WTC11 (cell line): ENCODE results near the gene EML6. TPM values are rescaled to one million over a fixed set of nuclear protein-coding genes. Genes with fewer than 3 reads are reported as not detected.

Source experiments
- ATAC-seq: fragments of 200-7000 bp; cut with Tn5 transposase; 2 replicates; pipeline ENCODE4 v1.10.0; 2021; ENCODE audit warnings: mild to moderate bottlenecking, moderate library complexity
- CTCF ChIA-PET: fragments of 300-600 bp; sonication (Branson Sonifier 250); formaldehyde crosslinking; loops from one replicate; lab custom pipeline; 2021; ENCODE audit warnings: antibody characterized with exemption; lab: Charles Lee
- POLR2A ChIA-PET: fragments of 350-600 bp; sonication (Branson Sonifier 250); formaldehyde crosslinking; loops from one replicate; lab custom pipeline; 2021; ENCODE audit warnings: antibody characterized with exemption; lab: Charles Lee
- DNase-seq: peaks from one replicate; pipeline ENCODE4 v3.0.0; 2021; ENCODE audit warnings: low spot score
- H3K27ac Mint-ChIP-seq: 2 replicates; pipeline ENCODE4 v1.8.0; 2021; ENCODE audit warnings: mixed read lengths
- H3K27me3 Mint-ChIP-seq: 2 replicates; pipeline ENCODE4 v1.8.0; 2021; ENCODE audit warnings: low read depth, mild to moderate bottlenecking, moderate library complexity, mixed read lengths
- H3K36me3 Mint-ChIP-seq: 2 replicates; pipeline ENCODE4 v1.8.0; 2021; ENCODE audit warnings: mixed read lengths
- H3K4me1 Mint-ChIP-seq: 2 replicates; pipeline ENCODE4 v1.8.0; 2022; ENCODE audit warnings: mixed read lengths
- H3K4me3 Mint-ChIP-seq: 2 replicates; pipeline ENCODE4 v1.8.0; 2021; ENCODE audit warnings: mild to moderate bottlenecking, moderate library complexity, mixed read lengths
- H3K9me3 Mint-ChIP-seq: 2 replicates; pipeline ENCODE4 v1.8.0; 2021; ENCODE audit warnings: mixed read lengths
- ELF4 ChIP-seq: sonication (generic); formaldehyde crosslinking; IDR thresholded peaks from 2 replicates; pipeline ENCODE4 v1.8.1; 2022; ENCODE audit warnings: low read depth, mild to moderate bottlenecking, moderate library complexity, missing genetic modification reagents
- FOXK1 ChIP-seq: sonication (generic); formaldehyde crosslinking; IDR thresholded peaks from 2 replicates; pipeline ENCODE4 v1.8.0; 2022; ENCODE audit warnings: mild to moderate bottlenecking, moderate library complexity, missing genetic modification reagents
- FOXP1 ChIP-seq: sonication (generic); formaldehyde crosslinking; IDR thresholded peaks from 2 replicates; pipeline ENCODE4 v1.8.0; 2022; ENCODE audit warnings: missing genetic modification reagents, mild to moderate bottlenecking, moderate library complexity, borderline replicate concordance
- FOXP4 ChIP-seq: sonication (generic); formaldehyde crosslinking; IDR thresholded peaks from 2 replicates; pipeline ENCODE4 v1.8.0; 2022; ENCODE audit warnings: mild to moderate bottlenecking, missing genetic modification reagents
- GABPB1 ChIP-seq: sonication (generic); formaldehyde crosslinking; IDR thresholded peaks from 2 replicates; pipeline ENCODE4 v1.8.1; 2023; ENCODE audit warnings: mild to moderate bottlenecking, missing genetic modification reagents
- HMGA2 ChIP-seq: fragments of 250-450 bp; sonication (Bioruptor Pico); IDR thresholded peaks from 2 replicates; pipeline ENCODE4 v1.4.0; 2021; ENCODE audit warnings: mild to moderate bottlenecking, moderate library complexity
- NFATC4 ChIP-seq: fragments of 250-450 bp; sonication (Bioruptor Pico); IDR thresholded peaks from 2 replicates; pipeline ENCODE4 v1.9.0; 2021; ENCODE audit warnings: mild to moderate bottlenecking
- NR3C1 ChIP-seq: sonication (generic); formaldehyde crosslinking; conservative IDR thresholded peaks from 2 replicates; pipeline ENCODE4 v1.8.1; 2023; ENCODE audit warnings: low read depth, mild to moderate bottlenecking, missing genetic modification reagents
- PRRX2 ChIP-seq: fragments of 250-450 bp; sonication (Bioruptor Pico); IDR thresholded peaks from 2 replicates; pipeline ENCODE4 v1.8.0; 2021; ENCODE audit warnings: mild to moderate bottlenecking
- SMAD4 ChIP-seq: sonication (generic); formaldehyde crosslinking; IDR thresholded peaks from 2 replicates; pipeline ENCODE4 v1.8.0; 2022; ENCODE audit warnings: mild to moderate bottlenecking, missing genetic modification reagents
- SOX15 ChIP-seq: fragments of 250-450 bp; sonication (Bioruptor Pico); IDR thresholded peaks from 2 replicates; pipeline ENCODE4 v1.9.0; 2021; ENCODE audit warnings: mild to moderate bottlenecking
- TEAD1 ChIP-seq: sonication (generic); formaldehyde crosslinking; IDR thresholded peaks from 2 replicates; pipeline ENCODE4 v1.8.0; 2022; ENCODE audit warnings: mild to moderate bottlenecking, missing genetic modification reagents
- ZNF317 ChIP-seq: sonication (generic); formaldehyde crosslinking; IDR thresholded peaks from 2 replicates; pipeline ENCODE4 v1.8.1; 2023; ENCODE audit warnings: low read depth, mild to moderate bottlenecking, moderate library complexity, missing genetic modification reagents, borderline replicate concordance
- ZNF671 ChIP-seq: fragments of 250-450 bp; sonication (Bioruptor Pico); IDR thresholded peaks from 2 replicates; pipeline ENCODE4 v1.8.0; 2021; ENCODE audit warnings: mild to moderate bottlenecking
- total RNA-seq: library from RNA; stranded (reverse); gene quantifications from 3 replicates; pipeline ENCODE4 v1.2.3, GENCODE V29; 2021
- TF ChIP-seq, protein P1 (sequence below): sonication (generic); formaldehyde crosslinking; IDR thresholded peaks from 2 replicates; pipeline ENCODE4 v1.8.1; 2023; ENCODE audit warnings: mild to moderate bottlenecking, missing genetic modification reagents, moderate library complexity
- TF ChIP-seq, protein P2 (sequence below): sonication (generic); formaldehyde crosslinking; IDR thresholded peaks from 2 replicates; pipeline ENCODE4 v1.8.0; 2023; ENCODE audit warnings: missing genetic modification reagents, mild to moderate bottlenecking, borderline replicate concordance
- TF ChIP-seq, protein P3 (sequence below): fragments of 250-450 bp; sonication (Bioruptor Pico); IDR thresholded peaks from 2 replicates; pipeline ENCODE4 v1.9.0; 2021; ENCODE audit warnings: mild to moderate bottlenecking
- TF ChIP-seq, protein P4 (sequence below): fragments of 200-600 bp; IDR thresholded peaks from 2 replicates; pipeline ENCODE4 v1.8.0; 2022; ENCODE audit warnings: antibody characterized with exemption

The EML6 gene
- total RNA-seq, 1 experiment from 2014 or later: 2.1 TPM

DNA sequence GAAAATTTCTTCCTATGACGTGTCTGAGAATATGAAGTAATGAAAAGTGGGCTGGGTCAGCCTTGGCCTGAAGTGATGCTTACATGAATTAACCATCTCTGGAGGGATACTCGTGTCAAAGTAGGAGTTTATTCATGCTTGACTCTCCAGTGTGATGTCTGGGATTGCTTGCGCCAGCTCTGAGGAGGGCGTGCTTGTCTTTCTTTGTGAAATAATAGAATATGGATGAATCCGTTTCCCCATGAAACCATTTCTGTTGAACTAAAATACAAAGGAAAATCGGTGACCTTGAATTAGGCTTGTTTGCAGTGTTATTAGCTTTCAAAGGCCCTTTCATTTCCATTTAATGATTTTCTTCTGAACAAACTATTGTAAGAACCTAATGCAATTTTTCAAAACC is 77.9 kb downstream of the EML6 start:
- ChIA-PET CTCF (no interaction called here), POLR2A (interaction anchor here (0.6 kb wide), 1 partner anchor 242 kb away, joined by 3 read pairs; no protein-coding TSS in a partner anchor)
- no peak overlapping the region for H3K4me3 Mint-ChIP-seq
- DNase-seq (no peak), ATAC-seq (no peak)
- no peak overlapping the region for H3K27ac Mint-ChIP-seq
- H3K9me3 Mint-ChIP-seq: peaks cover 15% of the 10 kb centered on the region
- H3K27me3 Mint-ChIP-seq: no peaks in the 10 kb centered on the region
- H3K36me3 Mint-ChIP-seq: peaks cover 8% of the 10 kb centered on the region
- H3K4me1 Mint-ChIP-seq: peaks cover 13% of the 10 kb centered on the region
- TF ChIP-seq, protein P1, sequence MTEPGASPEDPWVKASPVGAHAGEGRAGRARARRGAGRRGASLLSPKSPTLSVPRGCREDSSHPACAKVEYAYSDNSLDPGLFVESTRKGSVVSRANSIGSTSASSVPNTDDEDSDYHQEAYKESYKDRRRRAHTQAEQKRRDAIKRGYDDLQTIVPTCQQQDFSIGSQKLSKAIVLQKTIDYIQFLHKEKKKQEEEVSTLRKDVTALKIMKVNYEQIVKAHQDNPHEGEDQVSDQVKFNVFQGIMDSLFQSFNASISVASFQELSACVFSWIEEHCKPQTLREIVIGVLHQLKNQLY (CRISPR knock-in tag): no peak
- no peak for TF ChIP-seq ZNF317
- TF ChIP-seq GABPB1 (CRISPR knock-in tag): no peak

DNA sequence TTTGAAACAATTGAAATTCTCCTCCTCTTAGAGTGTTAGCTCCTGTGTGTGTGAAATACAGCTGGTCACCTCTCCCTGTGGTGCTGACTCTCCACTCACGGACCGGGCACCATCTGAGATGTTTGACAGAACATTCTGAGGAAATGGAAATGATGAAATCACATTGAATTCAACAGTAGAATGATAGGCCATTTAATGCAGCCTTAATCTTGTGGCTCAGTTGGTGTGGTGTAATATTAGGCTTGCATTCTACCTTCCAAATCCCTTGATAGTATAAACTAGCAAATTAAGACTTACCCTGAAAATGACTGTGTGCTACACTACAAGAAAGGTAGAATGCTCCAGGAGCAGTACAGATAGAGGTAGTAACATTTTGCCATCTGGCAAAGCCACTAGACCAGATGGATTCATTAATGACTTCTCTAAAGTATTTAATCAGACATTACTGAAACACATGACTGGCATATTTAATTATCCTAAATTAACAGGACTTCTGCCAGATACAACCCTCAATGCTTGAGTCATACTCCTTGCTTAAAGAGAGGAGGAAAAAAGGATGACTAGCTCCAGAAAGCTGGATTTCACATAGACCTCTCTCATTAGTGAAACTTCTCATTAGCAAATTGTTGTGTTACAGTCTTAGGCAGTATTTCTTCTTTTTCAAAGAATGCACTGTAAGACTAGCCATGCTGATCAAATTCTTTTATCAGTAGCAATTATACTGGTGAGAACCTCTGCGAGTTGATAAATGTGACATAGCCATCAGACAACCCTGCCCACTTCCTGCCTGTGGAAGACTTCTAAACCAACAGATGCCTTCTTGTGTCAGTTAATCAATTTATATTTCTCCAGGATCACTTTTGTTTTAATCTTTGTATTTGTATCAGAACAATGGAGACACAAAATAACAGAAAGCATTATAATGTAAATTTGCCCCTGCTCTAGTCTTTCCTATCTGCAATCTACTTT is 80.6 kb downstream of the EML6 start:
- no peak overlapping the region for H3K4me3 Mint-ChIP-seq
- no peak for ATAC-seq
- H3K4me1 Mint-ChIP-seq: peaks cover 13% of the 10 kb centered on the region
- POLR2A ChIA-PET: no interaction called here
- no peak overlapping the region for H3K27ac Mint-ChIP-seq
- DNase-seq: no peak
- H3K27me3 Mint-ChIP-seq: no peaks in the 10 kb centered on the region
- no peak for TF ChIP-seq ZNF671
- TF ChIP-seq ELF4: no peak
- no peak for TF ChIP-seq PRRX2 (CRISPR knock-in tag)
- TF ChIP-seq FOXK1 (CRISPR knock-in tag): no peak
- TF ChIP-seq HMGA2 (CRISPR knock-in tag): no peak
- TF ChIP-seq, protein P2, sequence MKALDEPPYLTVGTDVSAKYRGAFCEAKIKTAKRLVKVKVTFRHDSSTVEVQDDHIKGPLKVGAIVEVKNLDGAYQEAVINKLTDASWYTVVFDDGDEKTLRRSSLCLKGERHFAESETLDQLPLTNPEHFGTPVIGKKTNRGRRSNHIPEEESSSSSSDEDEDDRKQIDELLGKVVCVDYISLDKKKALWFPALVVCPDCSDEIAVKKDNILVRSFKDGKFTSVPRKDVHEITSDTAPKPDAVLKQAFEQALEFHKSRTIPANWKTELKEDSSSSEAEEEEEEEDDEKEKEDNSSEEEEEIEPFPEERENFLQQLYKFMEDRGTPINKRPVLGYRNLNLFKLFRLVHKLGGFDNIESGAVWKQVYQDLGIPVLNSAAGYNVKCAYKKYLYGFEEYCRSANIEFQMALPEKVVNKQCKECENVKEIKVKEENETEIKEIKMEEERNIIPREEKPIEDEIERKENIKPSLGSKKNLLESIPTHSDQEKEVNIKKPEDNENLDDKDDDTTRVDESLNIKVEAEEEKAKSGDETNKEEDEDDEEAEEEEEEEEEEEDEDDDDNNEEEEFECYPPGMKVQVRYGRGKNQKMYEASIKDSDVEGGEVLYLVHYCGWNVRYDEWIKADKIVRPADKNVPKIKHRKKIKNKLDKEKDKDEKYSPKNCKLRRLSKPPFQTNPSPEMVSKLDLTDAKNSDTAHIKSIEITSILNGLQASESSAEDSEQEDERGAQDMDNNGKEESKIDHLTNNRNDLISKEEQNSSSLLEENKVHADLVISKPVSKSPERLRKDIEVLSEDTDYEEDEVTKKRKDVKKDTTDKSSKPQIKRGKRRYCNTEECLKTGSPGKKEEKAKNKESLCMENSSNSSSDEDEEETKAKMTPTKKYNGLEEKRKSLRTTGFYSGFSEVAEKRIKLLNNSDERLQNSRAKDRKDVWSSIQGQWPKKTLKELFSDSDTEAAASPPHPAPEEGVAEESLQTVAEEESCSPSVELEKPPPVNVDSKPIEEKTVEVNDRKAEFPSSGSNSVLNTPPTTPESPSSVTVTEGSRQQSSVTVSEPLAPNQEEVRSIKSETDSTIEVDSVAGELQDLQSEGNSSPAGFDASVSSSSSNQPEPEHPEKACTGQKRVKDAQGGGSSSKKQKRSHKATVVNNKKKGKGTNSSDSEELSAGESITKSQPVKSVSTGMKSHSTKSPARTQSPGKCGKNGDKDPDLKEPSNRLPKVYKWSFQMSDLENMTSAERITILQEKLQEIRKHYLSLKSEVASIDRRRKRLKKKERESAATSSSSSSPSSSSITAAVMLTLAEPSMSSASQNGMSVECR (CRISPR knock-in tag): no peak
- TF ChIP-seq ZNF317: no peak
- TF ChIP-seq, protein P3, sequence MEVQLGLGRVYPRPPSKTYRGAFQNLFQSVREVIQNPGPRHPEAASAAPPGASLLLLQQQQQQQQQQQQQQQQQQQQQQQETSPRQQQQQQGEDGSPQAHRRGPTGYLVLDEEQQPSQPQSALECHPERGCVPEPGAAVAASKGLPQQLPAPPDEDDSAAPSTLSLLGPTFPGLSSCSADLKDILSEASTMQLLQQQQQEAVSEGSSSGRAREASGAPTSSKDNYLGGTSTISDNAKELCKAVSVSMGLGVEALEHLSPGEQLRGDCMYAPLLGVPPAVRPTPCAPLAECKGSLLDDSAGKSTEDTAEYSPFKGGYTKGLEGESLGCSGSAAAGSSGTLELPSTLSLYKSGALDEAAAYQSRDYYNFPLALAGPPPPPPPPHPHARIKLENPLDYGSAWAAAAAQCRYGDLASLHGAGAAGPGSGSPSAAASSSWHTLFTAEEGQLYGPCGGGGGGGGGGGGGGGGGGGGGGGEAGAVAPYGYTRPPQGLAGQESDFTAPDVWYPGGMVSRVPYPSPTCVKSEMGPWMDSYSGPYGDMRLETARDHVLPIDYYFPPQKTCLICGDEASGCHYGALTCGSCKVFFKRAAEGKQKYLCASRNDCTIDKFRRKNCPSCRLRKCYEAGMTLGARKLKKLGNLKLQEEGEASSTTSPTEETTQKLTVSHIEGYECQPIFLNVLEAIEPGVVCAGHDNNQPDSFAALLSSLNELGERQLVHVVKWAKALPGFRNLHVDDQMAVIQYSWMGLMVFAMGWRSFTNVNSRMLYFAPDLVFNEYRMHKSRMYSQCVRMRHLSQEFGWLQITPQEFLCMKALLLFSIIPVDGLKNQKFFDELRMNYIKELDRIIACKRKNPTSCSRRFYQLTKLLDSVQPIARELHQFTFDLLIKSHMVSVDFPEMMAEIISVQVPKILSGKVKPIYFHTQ (CRISPR knock-in tag): no peak
- no peak for TF ChIP-seq NR3C1 (CRISPR knock-in tag)
- no peak for TF ChIP-seq SOX15 (CRISPR knock-in tag)
- no peak for TF ChIP-seq SMAD4 (CRISPR knock-in tag)
- TF ChIP-seq FOXP1 (CRISPR knock-in tag): no peak
- TF ChIP-seq TEAD1 (CRISPR knock-in tag): no peak
- no peak for TF ChIP-seq FOXP4 (CRISPR knock-in tag)
- no peak for TF ChIP-seq NFATC4 (CRISPR knock-in tag)
- TF ChIP-seq, protein P4, sequence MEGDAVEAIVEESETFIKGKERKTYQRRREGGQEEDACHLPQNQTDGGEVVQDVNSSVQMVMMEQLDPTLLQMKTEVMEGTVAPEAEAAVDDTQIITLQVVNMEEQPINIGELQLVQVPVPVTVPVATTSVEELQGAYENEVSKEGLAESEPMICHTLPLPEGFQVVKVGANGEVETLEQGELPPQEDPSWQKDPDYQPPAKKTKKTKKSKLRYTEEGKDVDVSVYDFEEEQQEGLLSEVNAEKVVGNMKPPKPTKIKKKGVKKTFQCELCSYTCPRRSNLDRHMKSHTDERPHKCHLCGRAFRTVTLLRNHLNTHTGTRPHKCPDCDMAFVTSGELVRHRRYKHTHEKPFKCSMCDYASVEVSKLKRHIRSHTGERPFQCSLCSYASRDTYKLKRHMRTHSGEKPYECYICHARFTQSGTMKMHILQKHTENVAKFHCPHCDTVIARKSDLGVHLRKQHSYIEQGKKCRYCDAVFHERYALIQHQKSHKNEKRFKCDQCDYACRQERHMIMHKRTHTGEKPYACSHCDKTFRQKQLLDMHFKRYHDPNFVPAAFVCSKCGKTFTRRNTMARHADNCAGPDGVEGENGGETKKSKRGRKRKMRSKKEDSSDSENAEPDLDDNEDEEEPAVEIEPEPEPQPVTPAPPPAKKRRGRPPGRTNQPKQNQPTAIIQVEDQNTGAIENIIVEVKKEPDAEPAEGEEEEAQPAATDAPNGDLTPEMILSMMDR: no peak
- H3K36me3 Mint-ChIP-seq: peaks cover 8% of the 10 kb centered on the region
- CTCF ChIA-PET: interaction anchor here (1.4 kb wide), 1 partner anchor 35 kb away, joined by 3 read pairs; no protein-coding TSS in a partner anchor
- peaks cover 15% of the 10 kb centered on the region for H3K9me3 Mint-ChIP-seq
